HL-60 (cell line): ENCODE measurements around the gene ATPAF2.

ENCODE experiments used
- GABPA ChIP-seq: IDR thresholded peaks from 2 replicates; pipeline ENCODE4 v1.6.1; 2012; ENCODE audit warnings: low read depth
- POLR2AphosphoS5 ChIP-seq: IDR thresholded peaks from 2 replicates; pipeline ENCODE4 v1.6.1; 2012; ENCODE audit warnings: low read depth
- TF ChIP-seq, protein P1 (sequence below): IDR thresholded peaks from one replicate; pipeline ENCODE4 v1.5.1; 2011; ENCODE audit warnings: low read length, control low read depth, inconsistent platforms; ENCODE audit not compliant: insufficient read depth
- TF ChIP-seq, protein P2 (sequence below): IDR thresholded peaks from 2 replicates; pipeline ENCODE4 v1.6.1; 2012; ENCODE audit warnings: low read depth; ENCODE audit not compliant: insufficient replicate concordance

DNA sequence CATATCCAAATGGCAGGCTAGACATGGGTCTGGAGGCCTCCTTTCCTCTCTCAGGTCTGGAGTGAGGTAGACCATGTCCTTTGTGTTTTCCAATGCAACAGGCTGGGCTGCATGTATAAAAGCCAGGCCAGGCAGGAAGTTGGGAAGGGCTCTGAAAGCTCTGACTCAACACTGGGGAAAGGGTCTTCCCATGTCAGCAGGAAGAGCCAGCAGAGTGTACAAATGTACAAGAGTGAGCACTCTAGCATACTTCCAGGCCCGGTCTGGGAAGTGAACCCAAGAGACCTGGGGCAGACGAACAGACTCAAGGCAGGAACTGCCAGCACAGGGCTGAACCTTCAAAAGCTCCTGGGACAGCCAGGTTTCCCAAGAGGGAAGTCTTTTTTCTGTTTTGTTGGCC, 7.0 kb downstream of the ATPAF2 start:
- TF ChIP-seq, protein P1, sequence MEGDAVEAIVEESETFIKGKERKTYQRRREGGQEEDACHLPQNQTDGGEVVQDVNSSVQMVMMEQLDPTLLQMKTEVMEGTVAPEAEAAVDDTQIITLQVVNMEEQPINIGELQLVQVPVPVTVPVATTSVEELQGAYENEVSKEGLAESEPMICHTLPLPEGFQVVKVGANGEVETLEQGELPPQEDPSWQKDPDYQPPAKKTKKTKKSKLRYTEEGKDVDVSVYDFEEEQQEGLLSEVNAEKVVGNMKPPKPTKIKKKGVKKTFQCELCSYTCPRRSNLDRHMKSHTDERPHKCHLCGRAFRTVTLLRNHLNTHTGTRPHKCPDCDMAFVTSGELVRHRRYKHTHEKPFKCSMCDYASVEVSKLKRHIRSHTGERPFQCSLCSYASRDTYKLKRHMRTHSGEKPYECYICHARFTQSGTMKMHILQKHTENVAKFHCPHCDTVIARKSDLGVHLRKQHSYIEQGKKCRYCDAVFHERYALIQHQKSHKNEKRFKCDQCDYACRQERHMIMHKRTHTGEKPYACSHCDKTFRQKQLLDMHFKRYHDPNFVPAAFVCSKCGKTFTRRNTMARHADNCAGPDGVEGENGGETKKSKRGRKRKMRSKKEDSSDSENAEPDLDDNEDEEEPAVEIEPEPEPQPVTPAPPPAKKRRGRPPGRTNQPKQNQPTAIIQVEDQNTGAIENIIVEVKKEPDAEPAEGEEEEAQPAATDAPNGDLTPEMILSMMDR = no peak
- TF ChIP-seq, protein P2, sequence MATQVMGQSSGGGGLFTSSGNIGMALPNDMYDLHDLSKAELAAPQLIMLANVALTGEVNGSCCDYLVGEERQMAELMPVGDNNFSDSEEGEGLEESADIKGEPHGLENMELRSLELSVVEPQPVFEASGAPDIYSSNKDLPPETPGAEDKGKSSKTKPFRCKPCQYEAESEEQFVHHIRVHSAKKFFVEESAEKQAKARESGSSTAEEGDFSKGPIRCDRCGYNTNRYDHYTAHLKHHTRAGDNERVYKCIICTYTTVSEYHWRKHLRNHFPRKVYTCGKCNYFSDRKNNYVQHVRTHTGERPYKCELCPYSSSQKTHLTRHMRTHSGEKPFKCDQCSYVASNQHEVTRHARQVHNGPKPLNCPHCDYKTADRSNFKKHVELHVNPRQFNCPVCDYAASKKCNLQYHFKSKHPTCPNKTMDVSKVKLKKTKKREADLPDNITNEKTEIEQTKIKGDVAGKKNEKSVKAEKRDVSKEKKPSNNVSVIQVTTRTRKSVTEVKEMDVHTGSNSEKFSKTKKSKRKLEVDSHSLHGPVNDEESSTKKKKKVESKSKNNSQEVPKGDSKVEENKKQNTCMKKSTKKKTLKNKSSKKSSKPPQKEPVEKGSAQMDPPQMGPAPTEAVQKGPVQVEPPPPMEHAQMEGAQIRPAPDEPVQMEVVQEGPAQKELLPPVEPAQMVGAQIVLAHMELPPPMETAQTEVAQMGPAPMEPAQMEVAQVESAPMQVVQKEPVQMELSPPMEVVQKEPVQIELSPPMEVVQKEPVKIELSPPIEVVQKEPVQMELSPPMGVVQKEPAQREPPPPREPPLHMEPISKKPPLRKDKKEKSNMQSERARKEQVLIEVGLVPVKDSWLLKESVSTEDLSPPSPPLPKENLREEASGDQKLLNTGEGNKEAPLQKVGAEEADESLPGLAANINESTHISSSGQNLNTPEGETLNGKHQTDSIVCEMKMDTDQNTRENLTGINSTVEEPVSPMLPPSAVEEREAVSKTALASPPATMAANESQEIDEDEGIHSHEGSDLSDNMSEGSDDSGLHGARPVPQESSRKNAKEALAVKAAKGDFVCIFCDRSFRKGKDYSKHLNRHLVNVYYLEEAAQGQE = no peak
- TF ChIP-seq GABPA (no peak), POLR2AphosphoS5 (no peak)
